Measurements from ENCODE around the gene CPVL.

- TF ChIP-seq CTCF (IDR thresholded peaks at IDR 0.05; ENCODE audit: low read depth, low read length, missing input control) (no peak), REST (IDR thresholded peaks at IDR 0.05) (no peak), TAF1 (conservative IDR thresholded peaks at IDR 0.05) (no peak), NR2F2 (IDR thresholded peaks at IDR 0.05) (no peak)
Measured at GRCh38 chr7:29138588-29138987, 7.7 kb downstream of the CPVL start.
